BJ (cell line): ENCODE measurements around the gene OMD. TPM values are rescaled to one million over a fixed set of nuclear protein-coding genes. Genes with fewer than 3 reads are reported as not detected.

Experiments
- CTCF ChIA-PET: fragments of 350-600 bp; formaldehyde crosslinking; extraction: SDS; loops from one replicate; lab custom pipeline; 2021; ENCODE audit warnings: antibody characterized with exemption, inconsistent platforms; lab: Yijun Ruan, JAX
- POLR2A ChIA-PET: fragments of 300-600 bp; sonication (Branson Sonifier 250); formaldehyde crosslinking; extraction: SDS; loops from one replicate; lab custom pipeline; 2021; ENCODE audit warnings: antibody characterized with exemption; lab: Charles Lee
- DNase-seq: peaks from one replicate; pipeline ENCODE4 v3.0.0-alpha.2; 2011; ENCODE audit warnings: low read depth
- H3K27me3 ChIP-seq: 2 replicates; pipeline ENCODE4 v1.6.0; 2011; ENCODE audit warnings: low read length; ENCODE audit not compliant: control insufficient read depth, insufficient read depth
- H3K36me3 ChIP-seq: 2 replicates; pipeline ENCODE4 v1.5.1; 2011; ENCODE audit warnings: low read length; ENCODE audit not compliant: control insufficient read depth, insufficient read depth
- H3K4me3 ChIP-seq: 2 replicates; pipeline ENCODE4 v1.5.1; 2011; ENCODE audit warnings: low read depth, mild to moderate bottlenecking, control low read depth, low read length
- polyA plus RNA-seq: library from polyadenylated mRNA; depleted of rRNA; stranded (reverse); fragments of >200 nt; gene quantifications from 2 replicates; pipeline ENCODE4 v1.2.3, GENCODE V29; 2011
- TF ChIP-seq, protein P1 (sequence below): IDR thresholded peaks from 2 replicates; pipeline ENCODE4 v1.5.1; 2011; ENCODE audit warnings: low read depth, mild to moderate bottlenecking, control low read depth, inconsistent platforms, low read length, moderate library complexity; ENCODE audit not compliant: insufficient read depth

Gene OMD
- polyA plus RNA-seq, 1 experiment = 0.10 TPM

- ChIA-PET CTCF (no interaction called here), POLR2A (no interaction called here)
- Histone ChIP-seq H3K27me3 (no peaks in the 10 kb centered on the region), H3K36me3 (no peaks in the 10 kb centered on the region), H3K4me3 (no peak overlapping the region)
- TF ChIP-seq, protein P1, sequence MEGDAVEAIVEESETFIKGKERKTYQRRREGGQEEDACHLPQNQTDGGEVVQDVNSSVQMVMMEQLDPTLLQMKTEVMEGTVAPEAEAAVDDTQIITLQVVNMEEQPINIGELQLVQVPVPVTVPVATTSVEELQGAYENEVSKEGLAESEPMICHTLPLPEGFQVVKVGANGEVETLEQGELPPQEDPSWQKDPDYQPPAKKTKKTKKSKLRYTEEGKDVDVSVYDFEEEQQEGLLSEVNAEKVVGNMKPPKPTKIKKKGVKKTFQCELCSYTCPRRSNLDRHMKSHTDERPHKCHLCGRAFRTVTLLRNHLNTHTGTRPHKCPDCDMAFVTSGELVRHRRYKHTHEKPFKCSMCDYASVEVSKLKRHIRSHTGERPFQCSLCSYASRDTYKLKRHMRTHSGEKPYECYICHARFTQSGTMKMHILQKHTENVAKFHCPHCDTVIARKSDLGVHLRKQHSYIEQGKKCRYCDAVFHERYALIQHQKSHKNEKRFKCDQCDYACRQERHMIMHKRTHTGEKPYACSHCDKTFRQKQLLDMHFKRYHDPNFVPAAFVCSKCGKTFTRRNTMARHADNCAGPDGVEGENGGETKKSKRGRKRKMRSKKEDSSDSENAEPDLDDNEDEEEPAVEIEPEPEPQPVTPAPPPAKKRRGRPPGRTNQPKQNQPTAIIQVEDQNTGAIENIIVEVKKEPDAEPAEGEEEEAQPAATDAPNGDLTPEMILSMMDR = no peak
- DNase-seq = no peak
Observed at GRCh38 chr9:92385477-92385876, 38.8 kb downstream of the OMD start.

GRCh38 chr9:92385001-92385400 is 39.3 kb downstream of the OMD start:
- ChIA-PET CTCF (no interaction called here), POLR2A (no interaction called here)
- TF ChIP-seq, protein P1 = no peak
- H3K36me3 ChIP-seq = no peaks in the 10 kb centered on the region
- H3K4me3 ChIP-seq = no peak overlapping the region
- H3K27me3 ChIP-seq = no peaks in the 10 kb centered on the region
- no peak for DNase-seq

GRCh38 chr9:92384375-92384774 is 39.9 kb downstream of the OMD start:
- Histone ChIP-seq H3K27me3 (no peaks in the 10 kb centered on the region), H3K36me3 (no peaks in the 10 kb centered on the region), H3K4me3 (no peak overlapping the region)
- no peak for DNase-seq
- ChIA-PET POLR2A (no interaction called here), CTCF (no interaction called here)
- TF ChIP-seq, protein P1 = no peak

GRCh38 chr9:92381775-92382174 is 42.5 kb downstream of the OMD start:
- no peak for DNase-seq
- POLR2A ChIA-PET = no interaction called here
- no peaks in the 10 kb centered on the region for H3K36me3 ChIP-seq
- H3K4me3 ChIP-seq = no peak overlapping the region
- TF ChIP-seq, protein P1 = no peak
- CTCF ChIA-PET = no interaction called here
- H3K27me3 ChIP-seq = no peaks in the 10 kb centered on the region

DNA sequence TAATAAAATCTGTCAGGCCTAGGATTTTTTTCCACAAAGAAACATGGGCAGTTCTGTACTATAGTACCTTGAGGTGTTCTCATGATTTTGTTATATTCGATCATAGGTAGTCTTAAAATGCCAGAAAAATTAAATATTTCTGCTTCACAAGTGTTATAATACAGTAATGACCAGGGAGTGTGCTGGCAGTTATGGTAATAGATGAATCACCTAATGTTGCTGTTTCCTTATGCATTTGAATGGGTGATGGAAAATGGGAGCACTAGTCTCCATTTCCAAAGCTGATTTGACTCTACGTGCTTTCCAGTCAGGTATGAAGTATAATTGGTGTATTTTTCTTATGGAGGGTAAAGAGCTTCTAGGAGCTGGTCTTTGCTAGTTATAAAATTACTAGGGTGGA is 43.7 kb downstream of the OMD start:
- ChIA-PET POLR2A (interaction anchor here (0.6 kb wide), 1 partner anchor 425 kb away, joined by 4 read pairs; no protein-coding TSS in a partner anchor), CTCF (no interaction called here)
- Histone ChIP-seq H3K4me3 (no peak overlapping the region), H3K36me3 (no peaks in the 10 kb centered on the region), H3K27me3 (no peaks in the 10 kb centered on the region)
- TF ChIP-seq, protein P1 = no peak
- no peak for DNase-seq
